Osteoblast (primary cell): ENCODE measurements around the gene CD8B2. TPM values are rescaled to one million over a fixed set of nuclear protein-coding genes. Genes with fewer than 3 reads are reported as not detected.
"Not testable (repeated sequence)": the region's sequence is repeated elsewhere in the genome, so short reads cannot be mapped to it uniquely, and the experiment has no call there.

Source experiments
- DNase-seq: peaks from one replicate; pipeline ENCODE4 v3.0.0; 2011; ENCODE audit warnings: low spot score, mixed read lengths; ENCODE audit not compliant: insufficient read length; ENCODE audit errors: missing footprints
- H2AFZ ChIP-seq: 2 replicates; pipeline ENCODE4 v1.6.0; 2011; ENCODE audit warnings: mild to moderate bottlenecking, low read length
- H3K27ac ChIP-seq: 2 replicates; pipeline ENCODE4 v1.5.1; 2011; ENCODE audit warnings: mild to moderate bottlenecking, low read depth, low read length, moderate library complexity
- H3K27me3 ChIP-seq: 2 replicates; pipeline ENCODE4 v1.6.0; 2012; ENCODE audit warnings: mild to moderate bottlenecking, control low read depth, inconsistent platforms, low read length, moderate library complexity; ENCODE audit not compliant: insufficient read depth
- H3K36me3 ChIP-seq: 2 replicates; pipeline ENCODE4 v1.5.1; 2011; ENCODE audit warnings: mild to moderate bottlenecking, low read length, control low read depth, moderate library complexity; ENCODE audit not compliant: insufficient read depth
- H3K4me1 ChIP-seq: 2 replicates; pipeline ENCODE4 v1.5.1; 2011; ENCODE audit warnings: mild to moderate bottlenecking, low read length, control low read depth, moderate library complexity; ENCODE audit not compliant: insufficient read depth
- H3K4me2 ChIP-seq: 2 replicates; pipeline ENCODE4 v1.6.0; 2011; ENCODE audit warnings: mild to moderate bottlenecking, low read length; ENCODE audit not compliant: insufficient read depth
- H3K4me3 ChIP-seq: fragments of 200-600 bp; sonication (generic); 3 replicates; pipeline ENCODE4 v1.5.1; 2012; ENCODE audit warnings: mild to moderate bottlenecking, low read length, inconsistent platforms; ENCODE audit not compliant: insufficient read depth
- H3K79me2 ChIP-seq: 2 replicates; pipeline ENCODE4 v1.6.0; 2012; ENCODE audit warnings: mild to moderate bottlenecking, low read length, control low read depth, inconsistent platforms; ENCODE audit not compliant: insufficient read depth
- H3K9me3 ChIP-seq: 2 replicates; pipeline ENCODE4 v1.5.1; 2011; ENCODE audit warnings: low read depth, low read length, control low read depth
- H4K20me1 ChIP-seq: 2 replicates; pipeline ENCODE4 v1.6.0; 2012; ENCODE audit warnings: mild to moderate bottlenecking, low read length, control low read depth; ENCODE audit not compliant: insufficient read depth
- CTCF ChIP-seq: IDR thresholded peaks from 2 replicates; pipeline ENCODE4 v1.5.1; 2011; ENCODE audit warnings: mild to moderate bottlenecking, low read depth, low read length, moderate library complexity; ENCODE audit errors: extremely low read depth
- total RNA-seq: library from RNA; depleted of rRNA; stranded (reverse); fragments of >200 nt; gene quantifications from 2 replicates; pipeline ENCODE4 v1.2.3, GENCODE V29; 2012

CD8B2 gene
- not detected in 2 replicates for total RNA-seq

GRCh38 chr2:106486551-106487385 is at the start of gene CD8B2:
Gene CD8B2, plus strand, starts transcription at chr2:106487364. Its CDS starts 63 bp downstream, at chr2:106487427.
- not testable (repeated sequence) for H3K4me1 ChIP-seq, H3K9me3 ChIP-seq, H3K79me2 ChIP-seq, H4K20me1 ChIP-seq, H3K4me3 ChIP-seq, H3K27me3 ChIP-seq, H3K36me3 ChIP-seq, H3K4me2 ChIP-seq, H3K27ac ChIP-seq, H2AFZ ChIP-seq, DNase-seq

- H4K20me1 ChIP-seq, H3K4me2 ChIP-seq, H3K9me3 ChIP-seq, H3K79me2 ChIP-seq, H3K36me3 ChIP-seq, H2AFZ ChIP-seq, DNase-seq, H3K27me3 ChIP-seq, H3K27ac ChIP-seq, H3K4me3 ChIP-seq, H3K4me1 ChIP-seq: not testable (repeated sequence)
These were observed 25.3 kb upstream of the CD8B2 start for GRCh38 chr2:106461882-106462281.

DNA sequence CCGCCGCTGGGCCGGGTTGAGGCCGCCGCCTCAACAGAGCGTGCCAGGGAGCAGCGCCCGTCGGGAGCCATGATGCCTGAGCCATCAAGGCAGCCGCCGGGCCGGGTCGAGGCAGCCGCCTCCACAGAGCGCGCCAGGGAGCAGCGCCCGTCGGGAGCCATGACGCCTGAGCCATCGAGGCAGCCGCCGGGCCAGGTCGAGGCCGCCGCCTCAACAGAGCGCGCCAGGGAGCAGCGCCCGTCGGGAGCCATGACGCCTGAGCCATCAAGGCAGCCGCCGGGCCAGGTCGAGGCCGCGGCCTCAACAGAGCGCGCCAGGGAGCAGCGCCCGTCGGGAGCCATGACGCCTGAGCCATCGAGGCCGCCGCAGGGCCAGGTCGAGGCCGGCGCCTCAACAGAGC is 19.6 kb upstream of the CD8B2 start:
- H3K9me3 ChIP-seq, H3K4me3 ChIP-seq, DNase-seq: not testable (repeated sequence)

GRCh38 chr2:106468107-106468506 is 19.1 kb upstream of the CD8B2 start, which contains the start of gene RGPD3:
Gene RGPD3, minus strand, starts transcription at chr2:106468413. Its CDS starts 125 bp downstream, at chr2:106468288.
- not testable (repeated sequence) for H3K4me3 ChIP-seq, H3K9me3 ChIP-seq, H3K27me3 ChIP-seq, H3K4me1 ChIP-seq, H2AFZ ChIP-seq, H3K27ac ChIP-seq, H3K79me2 ChIP-seq, H3K4me2 ChIP-seq, H3K36me3 ChIP-seq, DNase-seq, H4K20me1 ChIP-seq

More for the DNA sequence above, 19.6 kb upstream of the CD8B2 start:
- H4K20me1 ChIP-seq, H3K36me3 ChIP-seq, H2AFZ ChIP-seq, H3K27ac ChIP-seq, H3K4me2 ChIP-seq, H3K27me3 ChIP-seq, H3K79me2 ChIP-seq, H3K4me1 ChIP-seq: not testable (repeated sequence)

GRCh38 chr2:106470658-106471057 is 16.5 kb upstream of the CD8B2 start:
- H3K4me1 ChIP-seq, DNase-seq, H3K36me3 ChIP-seq, H3K27ac ChIP-seq, H4K20me1 ChIP-seq, H2AFZ ChIP-seq, H3K4me2 ChIP-seq, H3K79me2 ChIP-seq, H3K4me3 ChIP-seq, H3K27me3 ChIP-seq, H3K9me3 ChIP-seq: not testable (repeated sequence)
- peak; percentile 16 for TF ChIP-seq CTCF

- not testable (repeated sequence) for H3K4me1 ChIP-seq, H3K36me3 ChIP-seq, H3K9me3 ChIP-seq, H3K27me3 ChIP-seq, H4K20me1 ChIP-seq, H2AFZ ChIP-seq, H3K4me2 ChIP-seq, H3K4me3 ChIP-seq, H3K27ac ChIP-seq, H3K79me2 ChIP-seq, DNase-seq
These were observed 9.5 kb upstream of the CD8B2 start for GRCh38 chr2:106477647-106478046.

DNA sequence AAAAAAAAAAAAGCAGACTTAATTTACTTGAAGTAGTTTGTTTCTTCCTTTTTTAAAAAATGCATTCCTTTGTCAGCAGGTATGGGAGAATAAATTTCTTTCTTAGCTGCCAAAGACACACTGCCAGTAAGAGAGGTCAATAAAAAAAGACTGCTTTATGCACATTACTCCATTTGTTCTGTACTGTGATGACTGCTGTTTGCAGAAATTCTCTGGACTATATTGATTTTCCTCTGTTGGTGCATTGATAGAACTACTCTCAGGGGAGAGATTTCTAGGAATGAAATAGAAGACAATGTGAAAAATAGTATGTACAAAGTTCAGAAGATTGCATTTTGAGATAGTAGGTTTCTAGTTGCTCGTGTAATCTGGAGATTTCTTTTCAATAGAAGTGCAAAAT is 7.6 kb upstream of the CD8B2 start:
- not testable (repeated sequence) for H3K27ac ChIP-seq, H4K20me1 ChIP-seq, H3K9me3 ChIP-seq, DNase-seq, H3K4me2 ChIP-seq, H3K4me1 ChIP-seq, H3K4me3 ChIP-seq, H3K27me3 ChIP-seq, H3K36me3 ChIP-seq, H2AFZ ChIP-seq, H3K79me2 ChIP-seq

- H3K27ac ChIP-seq, H4K20me1 ChIP-seq, H2AFZ ChIP-seq, H3K79me2 ChIP-seq, DNase-seq, H3K36me3 ChIP-seq, H3K9me3 ChIP-seq, H3K4me2 ChIP-seq, H3K4me3 ChIP-seq, H3K27me3 ChIP-seq, H3K4me1 ChIP-seq: not testable (repeated sequence)
These were observed 425 bp downstream of the CD8B2 start for GRCh38 chr2:106487386-106488191.
